NCI-H146 (cell line): ENCODE data around the gene PPBP.

Experiments
- DNase-seq: peaks from one replicate; lab custom pipeline; 2025; lab: John Stamatoyannopoulos, UW

PPBP gene

GRCh38 chr4:73948291-73948690 is 39.7 kb downstream of the PPBP start:
- no peak for DNase-seq

- no peak for DNase-seq
Observed at GRCh38 chr4:73947239-73947985, 40.6 kb downstream of the PPBP start.

GRCh38 chr4:73945674-73946449 is 42.1 kb downstream of the PPBP start:
- no peak for DNase-seq

GRCh38 chr4:73945140-73945539 is 42.9 kb downstream of the PPBP start:
- DNase-seq, result no peak

- DNase-seq, result no peak
Observed at GRCh38 chr4:73944061-73944875, 43.7 kb downstream of the PPBP start.

GRCh38 chr4:73943555-73943954 is 44.4 kb downstream of the PPBP start:
- DNase-seq, result no peak

- no peak for DNase-seq
Observed at GRCh38 chr4:73936969-73937368, 51.0 kb downstream of the PPBP start.
